ENCODE measurements around the gene COX7A2L. TPM values are rescaled to one million over a fixed set of nuclear protein-coding genes. Genes with fewer than 3 reads are reported as not detected.

The COX7A2L gene
- total and polyA plus RNA-seq, 4 donors = 55.0 to 102 (median 77.0) TPM

GRCh38 chr2:42369532-42370229 is 8.7 kb upstream of the COX7A2L start:
- Histone ChIP-seq H3K36me3 (ENCODE audit: control insufficient read depth in 4 of 4, insufficient read depth in 3 of 4, low read depth in 1 of 4, low read length in 3 of 4) (no peaks in the 10 kb centered on the region), H3K27me3 (ENCODE audit: control insufficient read depth in 4 of 4, insufficient read depth in 4 of 4, low read length in 3 of 4) (no peaks in the 10 kb centered on the region), H3K27ac (ENCODE audit: low read depth in 1 of 2, low read length in 2 of 2) (no peak overlapping the region), H3K4me3 (ENCODE audit: low read depth in 1 of 3, low read length in 3 of 3) (no peak overlapping the region), H3K9me3 (ENCODE audit: control insufficient read depth in 4 of 4, low read length in 3 of 4) (no peaks in the 10 kb centered on the region), H3K4me1 (ENCODE audit: control insufficient read depth in 4 of 4, insufficient read depth in 4 of 4, low read length in 3 of 4) (no peaks in the 10 kb centered on the region), H3K9ac (ENCODE audit: low read depth in 1 of 2, low read length in 2 of 2) (no peak overlapping the region)
- 89% methylated on average over 5 of the region's 5 CpGs for WGBS
- no peak for TF ChIP-seq SP1 (IDR thresholded peaks at IDR 0.05)
- TF ChIP-seq REST (IDR thresholded peaks at IDR 0.05) = no peak
- no peak for TF ChIP-seq ZBTB33 (IDR thresholded peaks at IDR 0.05)
- TF ChIP-seq FOXA2 (IDR thresholded peaks at IDR 0.05) = no peak
- TF ChIP-seq TAF1 (conservative IDR thresholded peaks at IDR 0.05) = no peak
- TF ChIP-seq HNF4A (conservative IDR thresholded peaks at IDR 0.05) = no peak
- no peak for TF ChIP-seq RXRA (IDR thresholded peaks at IDR 0.05)
- no peak for TF ChIP-seq GABPA (IDR thresholded peaks at IDR 0.05 in 1 of 2, conservative IDR thresholded peaks at IDR 0.05 in 1 of 2)
- no peak for TF ChIP-seq FOXA1 (IDR thresholded peaks at IDR 0.05)
- no peak for TF ChIP-seq JUND (IDR thresholded peaks at IDR 0.05)
- TF ChIP-seq MAX (IDR thresholded peaks at IDR 0.05) = no peak
- no peak for TF ChIP-seq ATF3 (IDR thresholded peaks at IDR 0.05)
- TF ChIP-seq HNF4G (IDR thresholded peaks at IDR 0.05) = no peak
- TF ChIP-seq YY1 (IDR thresholded peaks at IDR 0.05) = no peak
- no peak for TF ChIP-seq CTCF (IDR thresholded peaks at IDR 0.05; ENCODE audit: low read depth, low read length, missing input control)
- TF ChIP-seq EGR1 (IDR thresholded peaks at IDR 0.05; ENCODE audit: low read depth in 2 of 2) = no peak
- no peak for TF ChIP-seq NR2F2 (IDR thresholded peaks at IDR 0.05)
- TF ChIP-seq RAD21 (IDR thresholded peaks at IDR 0.05) = no peak
- no peak for DNase-seq (ENCODE audit: low spot score)
